Stimulated activated CD8-positive, alpha-beta memory T cell treated with anti-CD3 and anti-CD28 coated beads, Interleukin-7, amount 100 ng/mL, for 1 hour (primary cell): Measurements from ENCODE around the gene FMO1.
"Not testable (repeated sequence)": the region's sequence is repeated elsewhere in the genome, so short reads cannot be mapped to it uniquely, and the experiment has no call there.

Source experiments
- DNase-seq, 2 donors: peaks; one replicate each; pipeline ENCODE4 v3.0.0-alpha.2; 2020; ENCODE audit warnings: low read depth in 2 of 2

FMO1 gene

GRCh38 chr1:171248302-171248701 lies at the start of gene FMO1:
Gene FMO1, plus strand, starts transcription at chr1:171248494. Its CDS starts 9,594 bp downstream, at chr1:171258088.
- no peak for DNase-seq

- DNase-seq, result no peak
Observed at GRCh38 chr1:171204296-171204695, 44.0 kb upstream of the FMO1 start.

- no peak for DNase-seq
Observed at GRCh38 chr1:171206204-171206977, 41.9 kb upstream of the FMO1 start.

GRCh38 chr1:171206978-171207355 lies 41.3 kb upstream of the FMO1 start:
- no peak for DNase-seq

- DNase-seq, result no peak
Observed at GRCh38 chr1:171207377-171207776, 40.9 kb upstream of the FMO1 start.

GRCh38 chr1:171210355-171210754 lies 37.9 kb upstream of the FMO1 start:
- no peak for DNase-seq

- DNase-seq, result no peak
Observed at GRCh38 chr1:171212607-171213351, 35.5 kb upstream of the FMO1 start.

- no peak for DNase-seq
Observed at GRCh38 chr1:171213559-171214454, 34.5 kb upstream of the FMO1 start.

- DNase-seq, result no peak
Observed at GRCh38 chr1:171217658-171218443, 30.4 kb upstream of the FMO1 start.

GRCh38 chr1:171218661-171219060 lies 29.6 kb upstream of the FMO1 start:
- DNase-seq, result no peak

- no peak for DNase-seq
Observed at GRCh38 chr1:171219346-171220080, 28.8 kb upstream of the FMO1 start.

GRCh38 chr1:171220081-171220420 lies 28.2 kb upstream of the FMO1 start:
- no peak for DNase-seq

- no peak for DNase-seq
Observed at GRCh38 chr1:171220581-171221054, 27.7 kb upstream of the FMO1 start.

GRCh38 chr1:171221665-171222591 lies 26.4 kb upstream of the FMO1 start:
- no peak for DNase-seq

- DNase-seq, result no peak
Observed at GRCh38 chr1:171222936-171223335, 25.4 kb upstream of the FMO1 start.

GRCh38 chr1:171224257-171224656 lies 24.0 kb upstream of the FMO1 start:
- not testable (repeated sequence) for DNase-seq

- no peak for DNase-seq
Observed at GRCh38 chr1:171226747-171227370, 21.4 kb upstream of the FMO1 start.

GRCh38 chr1:171231326-171231725 lies 17.0 kb upstream of the FMO1 start:
- no peak for DNase-seq

- no peak for DNase-seq
Observed at GRCh38 chr1:171233183-171233582, 15.1 kb upstream of the FMO1 start.
